ENCODE data around the gene AP4E1. TPM values are rescaled to one million over a fixed set of nuclear protein-coding genes. Genes with fewer than 3 reads are reported as not detected.
"Not testable (repeated sequence)": the region's sequence is repeated elsewhere in the genome, so short reads cannot be mapped to it uniquely, and the experiment has no call there.

Gene AP4E1
- polyA plus RNA-seq, 1 donor (not counting 4 experiments of a cell fraction or from before 2014, with no cell fraction given): 7.9 TPM

GRCh38 chr15:50907601-50908208 lies 778 bp upstream of the AP4E1 start:
- Histone ChIP-seq H3K27ac (ENCODE audit: control insufficient read depth, insufficient read depth, low read length) (peak overlapping the region; percentile 89), H4K20me1 (ENCODE audit: control insufficient read depth, extremely low read depth, insufficient read depth, low read length) (no peaks in the 10 kb centered on the region), H2AFZ (ENCODE audit: control insufficient read depth, low read length) (peak overlapping the region; percentile 99), H3K27me3 (ENCODE audit: control insufficient read depth, extremely low read depth, insufficient read depth, low read length) (no peaks in the 10 kb centered on the region), H3K9me1 (ENCODE audit: control insufficient read depth, extremely low read depth, insufficient read depth, low read length) (no peaks in the 10 kb centered on the region), H3K9ac (ENCODE audit: control insufficient read depth, extremely low read depth, insufficient read depth, low read length) (peak overlapping the region; percentile 94), H3K4me2 (ENCODE audit: control insufficient read depth, extremely low read depth, insufficient read depth, low read depth, low read length) (peak overlapping the region; percentile 98), H3K36me3 (ENCODE audit: control insufficient read depth in 2 of 2, extremely low read depth in 1 of 2, insufficient read depth in 2 of 2, low read length in 2 of 2) (peaks cover 0 to 6% of the 10 kb centered on the region in 2 experiments), H3K9me3 (ENCODE audit: control insufficient read depth, low read depth, low read length) (no peaks in the 10 kb centered on the region), H3K4me3 (ENCODE audit: control insufficient read depth in 2 of 3, extremely low read depth in 1 of 3, insufficient read depth in 2 of 3, low read depth in 1 of 3, low read length in 3 of 3) (peak overlapping the region; percentile 97 to 98 (median 98)), H3K79me2 (ENCODE audit: control insufficient read depth, insufficient read depth, low read length) (peaks cover 13% of the 10 kb centered on the region), H3K4me1 (ENCODE audit: control insufficient read depth, extremely low read depth, insufficient read depth, low read length) (peaks cover 21% of the 10 kb centered on the region)
- no peak for TF ChIP-seq EZH2 (IDR thresholded peaks at IDR 0.05; ENCODE audit: low read length)
- no peak for TF ChIP-seq CTCF (optimal IDR thresholded peaks at IDR 0.05 in 1 of 3, IDR thresholded peaks at IDR 0.05 in 1 of 3, conservative IDR thresholded peaks at IDR 0.05 in 1 of 3; ENCODE audit: extremely low read depth in 1 of 3, insufficient read depth in 2 of 3, low read length in 3 of 3)
- FAIRE-seq: no peak
- DNase-seq (ENCODE audit: low read depth, low spot score): no peak
- dilution Hi-C loops (cut with MboI; ENCODE audit: extremely low pct_ligation_motif_present, low sequenced_read_pairs): no loop called here

DNA sequence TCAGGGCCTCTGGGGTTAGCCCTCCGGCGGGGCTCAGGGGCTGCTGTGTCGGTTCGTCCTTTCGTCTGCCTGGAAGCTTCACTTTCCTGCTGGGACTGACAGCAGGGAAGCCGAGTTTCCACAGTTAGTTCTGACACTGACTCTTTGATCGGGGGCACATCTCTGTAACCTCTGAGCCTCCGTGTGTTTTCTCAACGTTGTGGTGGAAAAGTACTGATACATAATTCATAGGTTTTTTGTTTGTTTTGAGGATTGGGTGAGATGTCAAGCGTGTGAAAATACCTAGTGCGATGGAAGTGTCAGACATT lies 481 bp downstream of the AP4E1 start:
- dilution Hi-C loops (cut with MboI; ENCODE audit: extremely low pct_ligation_motif_present, low sequenced_read_pairs): no loop called here
- Histone ChIP-seq H3K36me3 (ENCODE audit: control insufficient read depth in 2 of 2, extremely low read depth in 1 of 2, insufficient read depth in 2 of 2, low read length in 2 of 2) (peaks cover 0 to 9% of the 10 kb centered on the region in 2 experiments), H3K27ac (ENCODE audit: control insufficient read depth, insufficient read depth, low read length) (peak overlapping the region; percentile 89), H3K4me3 (ENCODE audit: control insufficient read depth in 2 of 3, extremely low read depth in 1 of 3, insufficient read depth in 2 of 3, low read depth in 1 of 3, low read length in 3 of 3) (peak overlapping the region; percentile 97 to 98 (median 98)), H3K4me1 (ENCODE audit: control insufficient read depth, extremely low read depth, insufficient read depth, low read length) (peaks cover 21% of the 10 kb centered on the region), H4K20me1 (ENCODE audit: control insufficient read depth, extremely low read depth, insufficient read depth, low read length) (no peaks in the 10 kb centered on the region), H3K4me2 (ENCODE audit: control insufficient read depth, extremely low read depth, insufficient read depth, low read depth, low read length) (peak overlapping the region; percentile 97), H3K9me1 (ENCODE audit: control insufficient read depth, extremely low read depth, insufficient read depth, low read length) (no peaks in the 10 kb centered on the region), H3K27me3 (ENCODE audit: control insufficient read depth, extremely low read depth, insufficient read depth, low read length) (no peaks in the 10 kb centered on the region), H3K9ac (ENCODE audit: control insufficient read depth, extremely low read depth, insufficient read depth, low read length) (peak overlapping the region; percentile 94), H3K79me2 (ENCODE audit: control insufficient read depth, insufficient read depth, low read length) (peaks cover 14% of the 10 kb centered on the region), H2AFZ (ENCODE audit: control insufficient read depth, low read length) (peak overlapping the region; percentile 75), H3K9me3 (ENCODE audit: control insufficient read depth, low read depth, low read length) (no peaks in the 10 kb centered on the region)
- TF ChIP-seq EZH2 (IDR thresholded peaks at IDR 0.05; ENCODE audit: low read length) (no peak), CTCF (optimal IDR thresholded peaks at IDR 0.05 in 1 of 3, IDR thresholded peaks at IDR 0.05 in 1 of 3, conservative IDR thresholded peaks at IDR 0.05 in 1 of 3; ENCODE audit: extremely low read depth in 1 of 3, insufficient read depth in 2 of 3, low read length in 3 of 3) (no peak)
- DNase-seq (ENCODE audit: low read depth, low spot score) (no peak), FAIRE-seq (no peak)

DNA sequence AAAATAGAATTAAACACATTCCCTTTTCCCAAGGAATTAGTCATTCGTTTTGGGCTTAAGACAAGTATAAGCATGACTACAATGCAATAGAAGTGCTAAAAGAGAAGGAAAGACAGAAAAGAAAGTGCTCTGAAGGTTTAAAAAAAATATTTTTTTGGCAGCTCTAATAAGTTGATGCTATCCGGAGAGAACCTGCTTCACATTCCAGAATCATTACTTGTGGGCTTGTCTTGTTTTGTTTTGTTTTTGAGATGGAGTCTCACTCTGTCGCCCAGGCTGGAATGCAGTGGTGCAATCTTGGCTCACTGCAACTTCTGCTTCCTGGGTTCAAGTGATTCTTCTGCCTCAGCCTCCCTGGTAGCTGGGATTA lies 1.9 kb downstream of the AP4E1 start:
- dilution Hi-C loops (cut with MboI; ENCODE audit: extremely low pct_ligation_motif_present, low sequenced_read_pairs); H2AFZ ChIP-seq (ENCODE audit: control insufficient read depth, low read length); H3K9me3 ChIP-seq (ENCODE audit: control insufficient read depth, low read depth, low read length); FAIRE-seq; H3K9me1 ChIP-seq (ENCODE audit: control insufficient read depth, extremely low read depth, insufficient read depth, low read length); H3K36me3 ChIP-seq (ENCODE audit: control insufficient read depth in 2 of 2, extremely low read depth in 1 of 2, insufficient read depth in 2 of 2, low read length in 2 of 2); H4K20me1 ChIP-seq (ENCODE audit: control insufficient read depth, extremely low read depth, insufficient read depth, low read length); H3K27me3 ChIP-seq (ENCODE audit: control insufficient read depth, extremely low read depth, insufficient read depth, low read length): not testable (repeated sequence)
- peak overlapping the region in 2 of 3 experiments; percentile 97 to 98 for H3K4me3 ChIP-seq (ENCODE audit: control insufficient read depth in 2 of 3, extremely low read depth in 1 of 3, insufficient read depth in 2 of 3, low read depth in 1 of 3, low read length in 3 of 3)
- H3K79me2 ChIP-seq (ENCODE audit: control insufficient read depth, insufficient read depth, low read length): peaks cover 14% of the 10 kb centered on the region
- H3K4me2 ChIP-seq (ENCODE audit: control insufficient read depth, extremely low read depth, insufficient read depth, low read depth, low read length): peak overlapping the region; percentile 97
- peaks cover 21% of the 10 kb centered on the region for H3K4me1 ChIP-seq (ENCODE audit: control insufficient read depth, extremely low read depth, insufficient read depth, low read length)
- peak overlapping the region; percentile 46 for H3K9ac ChIP-seq (ENCODE audit: control insufficient read depth, extremely low read depth, insufficient read depth, low read length)
- DNase-seq (ENCODE audit: low read depth, low spot score): peak; percentile 46
- H3K27ac ChIP-seq (ENCODE audit: control insufficient read depth, insufficient read depth, low read length): peak overlapping the region; percentile 89

All from keratinocyte (primary cell).